HL-60 (cell line): ENCODE results near the gene B3GALNT1.

Source experiments
- DNase-seq, 2 experiments: peaks; one replicate each; pipeline ENCODE4 v3.0.0-alpha.2; 2010 to 2020; ENCODE audit warnings: low read depth in 1 of 2, low spot score in 1 of 2
- H3K27ac ChIP-seq: fragments of 250-450 bp; sonication (Bioruptor Pico); replicated peaks from 2 replicates; pipeline ENCODE4 v1.5.1; 2020; ENCODE audit warnings: mild to moderate bottlenecking, moderate library complexity
- H3K27me3 ChIP-seq: fragments of 250-450 bp; sonication (Bioruptor Pico); 2 replicates; pipeline ENCODE4 v1.5.1; 2021; ENCODE audit warnings: mild to moderate bottlenecking, moderate library complexity; ENCODE audit not compliant: insufficient read depth, poor library complexity, severe bottlenecking
- H3K4me3 ChIP-seq: replicated peaks from 2 replicates; pipeline ENCODE4 v1.5.1; 2011; ENCODE audit warnings: mild to moderate bottlenecking, control low read depth, low read length; ENCODE audit not compliant: insufficient read depth
- GABPA ChIP-seq: IDR thresholded peaks from 2 replicates; pipeline ENCODE4 v1.6.1; 2012; ENCODE audit warnings: low read depth
- POLR2AphosphoS5 ChIP-seq: IDR thresholded peaks from 2 replicates; pipeline ENCODE4 v1.6.1; 2012; ENCODE audit warnings: low read depth
- SPI1 ChIP-seq: IDR thresholded peaks from 2 replicates; pipeline ENCODE4 v1.6.1; 2012; ENCODE audit warnings: low read depth, mild to moderate bottlenecking, borderline replicate concordance
- TF ChIP-seq, protein P1 (sequence below): IDR thresholded peaks from 2 replicates; pipeline ENCODE4 v1.6.1; 2012; ENCODE audit warnings: low read depth; ENCODE audit not compliant: insufficient replicate concordance
- TF ChIP-seq, protein P2 (sequence below): IDR thresholded peaks from one replicate; pipeline ENCODE4 v1.5.1; 2011; ENCODE audit warnings: low read length, control low read depth, inconsistent platforms; ENCODE audit not compliant: insufficient read depth

The B3GALNT1 gene

DNA sequence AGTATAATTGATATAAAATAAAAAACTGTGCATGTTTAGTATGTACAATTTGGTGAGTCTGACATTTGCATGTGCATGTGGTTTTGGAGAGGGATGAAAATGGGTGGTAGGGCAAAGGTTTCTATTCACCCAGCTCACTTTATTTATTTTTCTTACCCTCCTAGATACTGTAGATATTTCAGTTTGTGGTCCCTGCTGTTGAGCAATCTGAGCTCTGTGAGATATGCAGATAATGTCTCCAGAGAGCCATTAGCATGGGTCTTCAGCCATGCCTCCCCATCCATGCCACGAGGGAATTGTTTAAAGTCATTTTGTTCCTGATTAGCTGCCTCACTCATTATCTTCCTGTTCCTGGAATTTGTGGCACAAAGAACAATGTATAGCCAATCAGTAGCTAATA, 44.4 kb upstream of the B3GALNT1 start:
- no peak overlapping the region for H3K4me3 ChIP-seq
- peak in 1 of 2 experiments; percentile 23 for DNase-seq
- TF ChIP-seq, protein P1, sequence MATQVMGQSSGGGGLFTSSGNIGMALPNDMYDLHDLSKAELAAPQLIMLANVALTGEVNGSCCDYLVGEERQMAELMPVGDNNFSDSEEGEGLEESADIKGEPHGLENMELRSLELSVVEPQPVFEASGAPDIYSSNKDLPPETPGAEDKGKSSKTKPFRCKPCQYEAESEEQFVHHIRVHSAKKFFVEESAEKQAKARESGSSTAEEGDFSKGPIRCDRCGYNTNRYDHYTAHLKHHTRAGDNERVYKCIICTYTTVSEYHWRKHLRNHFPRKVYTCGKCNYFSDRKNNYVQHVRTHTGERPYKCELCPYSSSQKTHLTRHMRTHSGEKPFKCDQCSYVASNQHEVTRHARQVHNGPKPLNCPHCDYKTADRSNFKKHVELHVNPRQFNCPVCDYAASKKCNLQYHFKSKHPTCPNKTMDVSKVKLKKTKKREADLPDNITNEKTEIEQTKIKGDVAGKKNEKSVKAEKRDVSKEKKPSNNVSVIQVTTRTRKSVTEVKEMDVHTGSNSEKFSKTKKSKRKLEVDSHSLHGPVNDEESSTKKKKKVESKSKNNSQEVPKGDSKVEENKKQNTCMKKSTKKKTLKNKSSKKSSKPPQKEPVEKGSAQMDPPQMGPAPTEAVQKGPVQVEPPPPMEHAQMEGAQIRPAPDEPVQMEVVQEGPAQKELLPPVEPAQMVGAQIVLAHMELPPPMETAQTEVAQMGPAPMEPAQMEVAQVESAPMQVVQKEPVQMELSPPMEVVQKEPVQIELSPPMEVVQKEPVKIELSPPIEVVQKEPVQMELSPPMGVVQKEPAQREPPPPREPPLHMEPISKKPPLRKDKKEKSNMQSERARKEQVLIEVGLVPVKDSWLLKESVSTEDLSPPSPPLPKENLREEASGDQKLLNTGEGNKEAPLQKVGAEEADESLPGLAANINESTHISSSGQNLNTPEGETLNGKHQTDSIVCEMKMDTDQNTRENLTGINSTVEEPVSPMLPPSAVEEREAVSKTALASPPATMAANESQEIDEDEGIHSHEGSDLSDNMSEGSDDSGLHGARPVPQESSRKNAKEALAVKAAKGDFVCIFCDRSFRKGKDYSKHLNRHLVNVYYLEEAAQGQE = no peak
- TF ChIP-seq, protein P2, sequence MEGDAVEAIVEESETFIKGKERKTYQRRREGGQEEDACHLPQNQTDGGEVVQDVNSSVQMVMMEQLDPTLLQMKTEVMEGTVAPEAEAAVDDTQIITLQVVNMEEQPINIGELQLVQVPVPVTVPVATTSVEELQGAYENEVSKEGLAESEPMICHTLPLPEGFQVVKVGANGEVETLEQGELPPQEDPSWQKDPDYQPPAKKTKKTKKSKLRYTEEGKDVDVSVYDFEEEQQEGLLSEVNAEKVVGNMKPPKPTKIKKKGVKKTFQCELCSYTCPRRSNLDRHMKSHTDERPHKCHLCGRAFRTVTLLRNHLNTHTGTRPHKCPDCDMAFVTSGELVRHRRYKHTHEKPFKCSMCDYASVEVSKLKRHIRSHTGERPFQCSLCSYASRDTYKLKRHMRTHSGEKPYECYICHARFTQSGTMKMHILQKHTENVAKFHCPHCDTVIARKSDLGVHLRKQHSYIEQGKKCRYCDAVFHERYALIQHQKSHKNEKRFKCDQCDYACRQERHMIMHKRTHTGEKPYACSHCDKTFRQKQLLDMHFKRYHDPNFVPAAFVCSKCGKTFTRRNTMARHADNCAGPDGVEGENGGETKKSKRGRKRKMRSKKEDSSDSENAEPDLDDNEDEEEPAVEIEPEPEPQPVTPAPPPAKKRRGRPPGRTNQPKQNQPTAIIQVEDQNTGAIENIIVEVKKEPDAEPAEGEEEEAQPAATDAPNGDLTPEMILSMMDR = no peak
- TF ChIP-seq POLR2AphosphoS5 (no peak), GABPA (no peak), SPI1 (no peak)

DNA sequence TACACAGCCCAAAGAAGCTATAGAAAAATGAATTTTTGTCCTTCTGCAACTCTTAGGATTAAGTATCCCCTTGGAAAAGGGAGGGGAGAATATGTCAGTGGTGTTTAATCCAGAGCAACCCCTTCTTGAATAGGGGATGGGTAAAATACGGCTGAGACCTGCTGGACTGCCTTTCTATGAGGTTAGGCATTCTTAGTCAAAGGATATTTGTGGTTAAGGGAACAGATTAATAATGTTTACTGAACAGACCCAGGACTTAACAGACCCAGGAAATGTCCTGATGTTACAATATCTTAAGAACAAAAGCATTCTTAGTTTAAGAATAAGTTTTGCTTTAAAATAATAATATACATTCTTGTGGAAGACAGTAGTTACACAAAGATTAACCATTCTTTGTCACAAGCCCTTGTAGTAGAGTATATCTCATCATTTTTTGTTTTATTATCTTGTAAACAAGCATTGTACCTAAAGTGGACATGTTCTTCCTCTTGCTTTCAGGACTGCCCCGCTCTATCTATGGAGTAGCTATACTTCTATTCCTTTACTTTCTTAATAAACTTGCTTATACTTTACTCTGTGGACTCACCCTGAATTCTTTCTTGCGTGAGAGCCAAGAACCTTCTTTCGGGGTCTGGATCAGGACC, 43.8 kb upstream of the B3GALNT1 start:
- Histone ChIP-seq H3K27me3 (no peaks in the 10 kb centered on the region), H3K4me3 (no peak overlapping the region), H3K27ac (no peak overlapping the region)
- TF ChIP-seq GABPA (no peak), SPI1 (no peak), POLR2AphosphoS5 (no peak)
- TF ChIP-seq, protein P2 = no peak
- TF ChIP-seq, protein P1 = no peak
- no peak for DNase-seq

More for the DNA sequence above, 44.4 kb upstream of the B3GALNT1 start:
- Histone ChIP-seq H3K27ac (no peak overlapping the region), H3K27me3 (no peaks in the 10 kb centered on the region)

DNA sequence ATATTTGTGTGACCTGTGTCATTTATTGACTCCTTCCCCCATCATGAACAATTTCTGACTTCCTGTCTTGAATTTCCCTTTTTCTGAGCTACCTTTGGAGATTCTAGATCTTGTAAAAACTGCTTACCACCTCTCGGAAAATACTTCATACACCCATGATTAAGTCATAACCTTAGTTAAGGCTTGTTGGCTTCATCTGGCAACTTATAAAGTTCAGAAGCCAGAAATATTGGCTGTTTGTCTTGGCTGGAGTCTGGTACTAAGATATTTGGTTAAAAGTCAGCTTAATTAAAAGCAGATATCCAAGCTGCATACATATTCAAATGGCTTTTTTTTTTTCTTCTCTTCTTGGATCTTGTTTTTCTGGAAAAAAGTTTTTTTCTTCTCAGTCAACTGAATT, 37.3 kb upstream of the B3GALNT1 start:
- Histone ChIP-seq H3K27ac (no peak overlapping the region), H3K27me3 (no peaks in the 10 kb centered on the region)
- no peak for TF ChIP-seq GABPA
- TF ChIP-seq SPI1 = peak; percentile 32; the same call in 1 of the 2 replicates
- TF ChIP-seq POLR2AphosphoS5 = no peak

DNA sequence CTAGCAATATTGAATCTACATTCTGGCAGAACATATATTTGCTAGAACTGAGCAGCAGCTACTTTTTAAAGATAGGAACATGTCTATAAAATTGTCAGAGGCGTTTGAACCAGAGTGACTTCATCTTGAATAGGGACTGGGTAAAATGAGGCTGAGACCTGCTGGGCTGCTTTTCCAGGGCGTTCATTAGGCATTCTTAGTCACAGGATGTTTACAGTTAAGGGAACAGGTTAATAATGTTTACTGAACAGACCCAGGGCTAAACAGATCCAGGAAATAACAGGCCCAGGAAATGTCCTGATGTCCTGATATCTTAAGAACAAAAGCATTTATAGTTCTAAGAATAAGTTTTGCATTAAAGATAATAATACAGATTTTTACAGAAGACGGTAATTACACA, 34.5 kb upstream of the B3GALNT1 start:
- Histone ChIP-seq H3K4me3 (no peak overlapping the region), H3K27ac (no peak overlapping the region), H3K27me3 (no peaks in the 10 kb centered on the region)
- TF ChIP-seq, protein P1 = no peak
- no peak for TF ChIP-seq POLR2AphosphoS5
- no peak for TF ChIP-seq SPI1
- TF ChIP-seq GABPA = no peak
- TF ChIP-seq, protein P2 = no peak
- DNase-seq = no peak

More for the DNA sequence above, 37.3 kb upstream of the B3GALNT1 start:
- no peak for DNase-seq
- no peak overlapping the region for H3K4me3 ChIP-seq
